HepG2 (cell line): Measurements from ENCODE around the gene PDZRN4. TPM values are rescaled to one million over a fixed set of nuclear protein-coding genes. Genes with fewer than 3 reads are reported as not detected.

Experiments
- ATAC-seq: fragments of 200-7000 bp; cut with Tn5 transposase; 3 replicates; pipeline ENCODE4 v1.9.1; 2020; ENCODE audit warnings: mild to moderate bottlenecking, moderate library complexity
- BruUV-seq: library from RNA; stranded (reverse); fragments of 400-500 nt; replicated peaks from 2 replicates; lab custom pipeline; 2021; lab: Mats Ljungman, UMichigan
- CTCF ChIA-PET: fragments of 300-600 bp; formaldehyde crosslinking; extraction: SDS; loops from one replicate; lab custom pipeline; 2021; ENCODE audit warnings: low total read pairs, inconsistent platforms, low intra/inter-chr PET ratio; lab: Yijun Ruan, JAX
- POLR2A ChIA-PET: fragments of 350-600 bp; sonication (Branson Sonifier 250); formaldehyde crosslinking; loops from one replicate; lab custom pipeline; 2020; ENCODE audit warnings: antibody characterized with exemption, inconsistent platforms; lab: Yijun Ruan, JAX
- DNase-seq: peaks from one replicate; pipeline ENCODE4 v3.0.0-alpha.2; 2015; ENCODE audit warnings: low spot score
- FAIRE-seq: peaks from 3 replicates; lab custom pipeline; 2011; peaks lifted over from hg19 to GRCh38; lab: Jason Lieb, UNC
- H2AFZ ChIP-seq: one replicate; pipeline ENCODE4 v1.6.1; 2011; ENCODE audit warnings: low read length, inconsistent platforms
- H3K27ac ChIP-seq: fragments of 300-600 bp; 3 replicates; pipeline ENCODE4 v1.8.0; 2011; ENCODE audit warnings: mixed run types, mild to moderate bottlenecking, mixed read lengths, low read length, inconsistent platforms; ENCODE audit not compliant: insufficient read depth; ENCODE audit errors: extremely low read length
- H3K27me3 ChIP-seq, 2 experiments: fragments of 200-600 bp in 1 of 2; 2 replicates in 1 of 2; 3 replicates in 1 of 2; pipeline versions ENCODE4 v1.6.0 to v1.8.0; 2011; ENCODE audit warnings: low read length in 2 of 2, mild to moderate bottlenecking in 2 of 2, moderate library complexity in 2 of 2, inconsistent platforms in 1 of 2; ENCODE audit not compliant: insufficient read depth in 2 of 2, control insufficient read depth in 1 of 2
- H3K36me3 ChIP-seq, 2 experiments: fragments of 200-600 bp in 1 of 2; replicated peaks in 1 of 2; 2 replicates in 1 of 2; 3 replicates in 1 of 2; pipeline versions ENCODE4 v1.5.1 to v1.8.0; 2011; ENCODE audit warnings: low read length in 2 of 2, inconsistent platforms in 1 of 2; ENCODE audit not compliant: insufficient read depth in 2 of 2, control insufficient read depth in 1 of 2
- H3K4me1 ChIP-seq: 2 replicates; pipeline ENCODE4 v1.5.1; 2012; ENCODE audit warnings: low read length, inconsistent platforms; ENCODE audit not compliant: insufficient read depth
- H3K4me2 ChIP-seq: 2 replicates; pipeline ENCODE4 v1.6.0; 2011; ENCODE audit warnings: low read depth, low read length, inconsistent platforms
- H3K4me3 ChIP-seq, 3 experiments: fragments of 200-600 bp in 1 of 3; sonication (generic), shearing (Covaris generic) in 1 of 3; replicated peaks in 1 of 3; 2 replicates each; pipeline ENCODE4 v1.5.1; 2011 to 2016; ENCODE audit warnings: low read length in 3 of 3, inconsistent platforms in 2 of 3, low read depth in 2 of 3, mild to moderate bottlenecking in 2 of 3, control low read depth in 1 of 3, mixed read lengths in 1 of 3; ENCODE audit not compliant: insufficient read depth in 1 of 3
- H3K79me2 ChIP-seq: one replicate; pipeline ENCODE4 v1.6.1; 2011; ENCODE audit warnings: low read length, inconsistent platforms; ENCODE audit not compliant: insufficient read depth
- H3K9ac ChIP-seq: 2 replicates; pipeline ENCODE4 v1.6.0; 2011; ENCODE audit warnings: mild to moderate bottlenecking, low read depth, low read length, inconsistent platforms; ENCODE audit not compliant: insufficient read depth
- H3K9me3 ChIP-seq: 2 replicates; pipeline ENCODE4 v1.5.1; 2012; ENCODE audit warnings: mild to moderate bottlenecking, low read length
- H4K20me1 ChIP-seq: 2 replicates; pipeline ENCODE4 v1.6.0; 2011; ENCODE audit warnings: inconsistent platforms, mild to moderate bottlenecking, low read length, moderate library complexity; ENCODE audit not compliant: insufficient read depth
- ATF4 ChIP-seq, 2 experiments: fragments of 450-650 bp in 1 of 2; sonication (generic) in 1 of 2; formaldehyde crosslinking; IDR thresholded peaks; 2 replicates each; pipeline versions ENCODE4 v1.5.0 to v1.8.0; 2020 to 2022; ENCODE audit warnings: mild to moderate bottlenecking in 1 of 2, missing genetic modification reagents in 1 of 2
- BCL6 ChIP-seq: IDR thresholded peaks from 2 replicates; pipeline ENCODE4 v1.6.1; 2016; ENCODE audit warnings: missing genetic modification reagents, missing compliant biosample characterization
- E2F2 ChIP-seq: sonication (generic); formaldehyde crosslinking; IDR thresholded peaks from 2 replicates; pipeline ENCODE4 v1.4.0; 2020; ENCODE audit warnings: missing genetic modification reagents, borderline replicate concordance
- HNRNPL ChIP-seq: fragments of 200-400 bp; formaldehyde crosslinking; IDR thresholded peaks from 2 replicates; pipeline ENCODE4 v1.6.1; 2017; ENCODE audit warnings: mild to moderate bottlenecking, low read depth, low read length
- KMT2B ChIP-seq: IDR thresholded peaks from 2 replicates; pipeline ENCODE4 v1.6.1; 2016; ENCODE audit warnings: missing genetic modification reagents, missing compliant biosample characterization
- ONECUT2 ChIP-seq: sonication (generic); formaldehyde crosslinking; IDR thresholded peaks from 2 replicates; pipeline ENCODE4 v1.4.0; 2020; ENCODE audit warnings: missing genetic modification reagents
- PHF21A ChIP-seq: sonication (generic); formaldehyde crosslinking; IDR thresholded peaks from 2 replicates; pipeline ENCODE4 v1.5.0; 2020; ENCODE audit warnings: mild to moderate bottlenecking, missing genetic modification reagents
- SRSF1 ChIP-seq: fragments of 200-400 bp; formaldehyde crosslinking; optimal IDR thresholded peaks from 2 replicates; pipeline ENCODE3; 2017; ENCODE audit warnings: mild to moderate bottlenecking, low read depth, low read length, moderate library complexity
- THAP11 ChIP-seq: IDR thresholded peaks from 2 replicates; pipeline ENCODE4 v1.6.1; 2016; ENCODE audit warnings: missing biosample characterization, missing genetic modification reagents
- TRAFD1 ChIP-seq: sonication (generic); formaldehyde crosslinking; IDR thresholded peaks from 2 replicates; pipeline ENCODE4 v1.5.1; 2020; ENCODE audit warnings: missing genetic modification reagents, mild to moderate bottlenecking, borderline replicate concordance
- ZBTB21 ChIP-seq: sonication (generic); formaldehyde crosslinking; IDR thresholded peaks from 2 replicates; pipeline ENCODE4 v1.4.0; 2020; ENCODE audit warnings: missing genetic modification reagents
- ZBTB4 ChIP-seq: sonication (generic); formaldehyde crosslinking; IDR thresholded peaks from 2 replicates; pipeline ENCODE4 v1.4.0; 2020; ENCODE audit warnings: missing genetic modification reagents, mild to moderate bottlenecking, borderline replicate concordance
- ZKSCAN1 ChIP-seq: fragments of 150-350 bp; IDR thresholded peaks from 2 replicates; pipeline ENCODE4 v1.6.1; 2014; ENCODE audit warnings: low read length
- ZNF317 ChIP-seq: sonication (generic); formaldehyde crosslinking; IDR thresholded peaks from 2 replicates; pipeline ENCODE4 v1.5.0; 2020; ENCODE audit warnings: mild to moderate bottlenecking, missing genetic modification reagents
- ZNF326 ChIP-seq: sonication (generic); formaldehyde crosslinking; IDR thresholded peaks from 2 replicates; pipeline ENCODE4 v1.4.0; 2020; ENCODE audit warnings: missing genetic modification reagents, borderline replicate concordance
- ZNF597 ChIP-seq: sonication (generic); formaldehyde crosslinking; IDR thresholded peaks from 2 replicates; pipeline ENCODE4 v1.5.0; 2020; ENCODE audit warnings: missing genetic modification reagents
- ZNF619 ChIP-seq: sonication (generic); formaldehyde crosslinking; IDR thresholded peaks from 2 replicates; pipeline ENCODE4 v1.4.0; 2020; ENCODE audit warnings: mild to moderate bottlenecking, missing genetic modification reagents
- ZNF703 ChIP-seq: sonication (generic); formaldehyde crosslinking; IDR thresholded peaks from 2 replicates; pipeline ENCODE4 v1.5.1; 2020; ENCODE audit warnings: missing genetic modification reagents, mild to moderate bottlenecking, moderate library complexity, borderline replicate concordance
- ZSCAN25 ChIP-seq: sonication (generic); formaldehyde crosslinking; IDR thresholded peaks from 2 replicates; pipeline ENCODE4 v1.8.0; 2022; ENCODE audit warnings: mild to moderate bottlenecking, missing genetic modification reagents
- WGBS: methylation state at CpG from one replicate; pipeline ENCODE4 v1.1.6; 2017; ENCODE audit warnings: low lambda C conversion rate; 5-methylcytosine and 5-hydroxymethylcytosine counted together
- in situ Hi-C: cut with HindIII; loops from 2 replicates; pipeline ENCODE4 v1.10.0; 2017; ENCODE audit warnings: low pct_unique_long_range_greater_than_20kb; ENCODE audit not compliant: extremely low pct_ligation_motif_present
- intact Hi-C: fragments of 100-400 bp; cut with micrococcal nuclease; formaldehyde crosslinking; loops from one replicate; pipeline ENCODE4 v1.10.0; 2022; ENCODE audit not compliant: unreplicated experiment
- polyA plus RNA-seq, 8 experiments: library from polyadenylated mRNA; depleted of rRNA in 3 of 8; stranded (reverse) in 7 of 8; unstranded in 1 of 8; fragments of >200 nt; fragmentation: Illumina TruSeq in 4 of 8; extraction: Trizol in 4 of 8; gene quantifications; 2 replicates each; pipeline versions ENCODE4 v1.2.1 to v1.2.3, GENCODE V29; 2011 to 2016; ENCODE audit warnings: low read depth in 4 of 8, missing spikeins in 1 of 8, mixed read lengths in 1 of 8; ENCODE audit not compliant: insufficient read depth in 1 of 8
- total RNA-seq, 5 experiments: library from RNA; depleted of rRNA; stranded (reverse); fragments of >200 nt; fragmentation: Illumina TruSeq; extraction: Trizol; gene quantifications; 2 replicates each; pipeline ENCODE4 v1.2.3, GENCODE V29; 2016; ENCODE audit warnings: low read depth in 1 of 5

PDZRN4 gene
- total and polyA plus RNA-seq, 2 of the 13 experiments (the other 11 are each of a cell fraction or from before 2014, with no cell fraction given): not detected

- H3K36me3 ChIP-seq: no peaks in the 10 kb centered on the region
- DNase-seq: no peak
- 5% methylated on average over 4 of the region's 5 CpGs for WGBS
- H3K4me2 ChIP-seq: no peak overlapping the region
- no peaks in the 10 kb centered on the region for H4K20me1 ChIP-seq
- BruUV-seq: no TSS peak
- no peaks in the 10 kb centered on the region for H3K4me1 ChIP-seq
- no peak for ATAC-seq
- H3K4me3 ChIP-seq: no peak overlapping the region
- no peak for FAIRE-seq
- CTCF ChIA-PET: no interaction called here
- H3K27me3 ChIP-seq: no peaks in the 10 kb centered on the region
- H3K27ac ChIP-seq: no peak overlapping the region
- H3K9ac ChIP-seq: no peak overlapping the region
- no peak for TF ChIP-seq THAP11 (CRISPR knock-in tag)
- TF ChIP-seq ZNF317: no peak
- no peak for TF ChIP-seq ZNF597 (CRISPR knock-in tag)
- no peak for TF ChIP-seq ZKSCAN1
- TF ChIP-seq BCL6 (CRISPR knock-in tag): no peak
- TF ChIP-seq ZBTB21 (CRISPR knock-in tag): no peak
- TF ChIP-seq ATF4 (CRISPR knock-in tag; IDR thresholded peaks at IDR 0.05): no peak
- TF ChIP-seq ZNF326 (CRISPR knock-in tag): no peak
- no peak for TF ChIP-seq SRSF1
- no peak for TF ChIP-seq ZSCAN25
- TF ChIP-seq ONECUT2 (CRISPR knock-in tag): no peak
- TF ChIP-seq PHF21A (CRISPR knock-in tag): no peak
- TF ChIP-seq HNRNPL: no peak
- TF ChIP-seq KMT2B: no peak
- no peak for TF ChIP-seq TRAFD1 (CRISPR knock-in tag)
- no peak for TF ChIP-seq E2F2 (CRISPR knock-in tag)
- no peak for TF ChIP-seq ZNF619 (CRISPR knock-in tag)
- no peak for TF ChIP-seq ZNF703
- TF ChIP-seq ZBTB4: no peak
- in situ Hi-C loops: no loop called here
- intact Hi-C loops: no loop called here
- H2AFZ ChIP-seq: no peak overlapping the region
- no peaks in the 10 kb centered on the region for H3K9me3 ChIP-seq
- H3K79me2 ChIP-seq: no peaks in the 10 kb centered on the region
- POLR2A ChIA-PET: no interaction called here
Measured at GRCh38 chr12:41437563-41437962, 249.4 kb downstream of the PDZRN4 start.
